Activated CD8-positive, alpha-beta memory T cell treated with anti-CD3 and anti-CD28 coated beads, Interleukin-2, amount 50 U/mL, for 4 hours (primary cell): ENCODE results near the gene ZNRF3.
"Not testable (repeated sequence)": the region's sequence is repeated elsewhere in the genome, so short reads cannot be mapped to it uniquely, and the experiment has no call there.

Experiments
- DNase-seq: peaks from one replicate; pipeline ENCODE4 v3.0.0-alpha.2; 2020

Gene ZNRF3

GRCh38 chr22:28986366-28986765 is 103.0 kb downstream of the ZNRF3 start:
- no peak for DNase-seq

- DNase-seq = no peak
Observed at GRCh38 chr22:28988457-28988856, 105.1 kb downstream of the ZNRF3 start.

GRCh38 chr22:28989035-28989464 is 105.7 kb downstream of the ZNRF3 start:
- no peak for DNase-seq

- no peak for DNase-seq
Observed at GRCh38 chr22:28989484-28989883, 106.1 kb downstream of the ZNRF3 start.

- DNase-seq = no peak
Observed at GRCh38 chr22:28989912-28990311, 106.5 kb downstream of the ZNRF3 start.

- DNase-seq = no peak
Observed at GRCh38 chr22:28992565-28993356, 109.4 kb downstream of the ZNRF3 start.

GRCh38 chr22:28994522-28994921 is 111.2 kb downstream of the ZNRF3 start:
- DNase-seq = no peak

- no peak for DNase-seq
Observed at GRCh38 chr22:28995551-28995950, 112.2 kb downstream of the ZNRF3 start.

GRCh38 chr22:28997342-28997741 is 114.0 kb downstream of the ZNRF3 start:
- no peak for DNase-seq

- no peak for DNase-seq
Observed at GRCh38 chr22:28998681-28999080, 115.3 kb downstream of the ZNRF3 start.

- no peak for DNase-seq
Observed at GRCh38 chr22:28999510-28999909, 116.1 kb downstream of the ZNRF3 start.

GRCh38 chr22:28999919-29000556 is 116.7 kb downstream of the ZNRF3 start:
- DNase-seq = no peak

GRCh38 chr22:29000641-29001040 is 117.3 kb downstream of the ZNRF3 start:
- no peak for DNase-seq

- DNase-seq = no peak
Observed at GRCh38 chr22:29002603-29003002, 119.2 kb downstream of the ZNRF3 start.

- no peak for DNase-seq
Observed at GRCh38 chr22:29003552-29003951, 120.2 kb downstream of the ZNRF3 start.

GRCh38 chr22:29003975-29004646 is 120.7 kb downstream of the ZNRF3 start:
- DNase-seq = no peak

- DNase-seq = no peak
Observed at GRCh38 chr22:29004647-29005371, 121.4 kb downstream of the ZNRF3 start.

- DNase-seq = not testable (repeated sequence)
Observed at GRCh38 chr22:29005754-29006153, 122.4 kb downstream of the ZNRF3 start.

GRCh38 chr22:29006346-29006745 is 123.0 kb downstream of the ZNRF3 start:
- no peak for DNase-seq

- no peak for DNase-seq
Observed at GRCh38 chr22:29009148-29009547, 125.8 kb downstream of the ZNRF3 start.

- no peak for DNase-seq
Observed at GRCh38 chr22:29011240-29012100, 128.1 kb downstream of the ZNRF3 start.

- no peak for DNase-seq
Observed at GRCh38 chr22:29012101-29012433, 128.7 kb downstream of the ZNRF3 start.
